Calu3 (cell line): Measurements from ENCODE around the gene CACNA2D1. TPM values are rescaled to one million over a fixed set of nuclear protein-coding genes. Genes with fewer than 3 reads are reported as not detected.

Experiments used
- BruUV-seq: library from RNA; stranded (reverse); fragments of 400-500 nt; replicated peaks from 2 replicates; lab custom pipeline; 2021; lab: Mats Ljungman, UMichigan
- CTCF ChIA-PET: fragments of 300-600 bp; sonication (Branson Sonifier 250); formaldehyde crosslinking; loops from one replicate; lab custom pipeline; 2022; ENCODE audit warnings: antibody characterized with exemption; lab: Charles Lee
- DNase-seq: peaks from one replicate; pipeline ENCODE4 v3.0.0; 2022
- H3K27ac Mint-ChIP-seq: one replicate; pipeline ENCODE4 v1.8.0; 2022; ENCODE audit warnings: mixed read lengths; ENCODE audit not compliant: unreplicated experiment
- H3K27me3 Mint-ChIP-seq: one replicate; pipeline ENCODE4 v1.8.0; 2022; ENCODE audit warnings: mixed read lengths; ENCODE audit not compliant: unreplicated experiment
- H3K36me3 Mint-ChIP-seq: one replicate; pipeline ENCODE4 v1.8.0; 2022; ENCODE audit warnings: mild to moderate bottlenecking, moderate library complexity, mixed read lengths; ENCODE audit not compliant: insufficient read depth, unreplicated experiment
- H3K4me1 Mint-ChIP-seq: one replicate; pipeline ENCODE4 v1.8.0; 2022; ENCODE audit warnings: mild to moderate bottlenecking, low read depth, mixed read lengths; ENCODE audit not compliant: unreplicated experiment
- H3K4me3 Mint-ChIP-seq: one replicate; pipeline ENCODE4 v1.8.0; 2022; ENCODE audit warnings: mild to moderate bottlenecking, low read depth, moderate library complexity, mixed read lengths; ENCODE audit not compliant: unreplicated experiment
- H3K9me3 Mint-ChIP-seq: one replicate; pipeline ENCODE4 v1.8.0; 2022; ENCODE audit warnings: low read depth, mixed read lengths; ENCODE audit not compliant: unreplicated experiment
- intact Hi-C: fragments of 100-400 bp; cut with micrococcal nuclease; formaldehyde crosslinking; loops from one replicate; pipeline ENCODE4 v1.10.0; 2022; ENCODE audit not compliant: unreplicated experiment
- total RNA-seq: library from RNA; stranded (reverse); gene quantifications from 2 replicates; pipeline ENCODE4 v1.2.3, GENCODE V29; 2022
- TF ChIP-seq, protein P1 (sequence below): fragments of 200-600 bp; IDR thresholded peaks from one replicate; pipeline ENCODE4 v1.8.0; 2022; ENCODE audit warnings: antibody characterized with exemption; ENCODE audit not compliant: unreplicated experiment

The CACNA2D1 gene
- total RNA-seq, 1 experiment from 2014 or later: 10.4 TPM

DNA sequence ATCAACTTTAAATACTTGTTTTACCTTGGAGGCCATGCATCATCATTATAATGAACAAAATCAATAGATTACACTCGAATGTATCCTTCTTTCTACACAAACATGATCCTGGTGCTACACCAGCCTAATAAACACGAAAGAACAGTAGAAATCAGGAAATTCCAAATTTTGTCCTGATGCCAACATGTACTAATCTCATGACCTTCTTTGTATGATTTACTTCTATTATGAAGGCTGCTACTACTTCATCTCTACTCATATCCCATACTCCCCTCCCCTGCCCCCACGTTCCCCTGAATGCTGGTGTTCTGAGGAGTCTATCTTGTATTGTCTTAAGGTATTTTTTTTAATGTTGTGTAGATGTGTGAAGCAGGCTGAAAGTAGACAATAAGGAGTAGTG lies 315.0 kb downstream of the CACNA2D1 start:
- H3K9me3 Mint-ChIP-seq: peaks cover 3% of the 10 kb centered on the region
- no TSS peak for BruUV-seq
- no peak overlapping the region for H3K4me3 Mint-ChIP-seq
- intact Hi-C loops: no loop called here
- DNase-seq: no peak
- H3K36me3 Mint-ChIP-seq: no peaks in the 10 kb centered on the region
- H3K27me3 Mint-ChIP-seq: no peaks in the 10 kb centered on the region
- TF ChIP-seq, protein P1, sequence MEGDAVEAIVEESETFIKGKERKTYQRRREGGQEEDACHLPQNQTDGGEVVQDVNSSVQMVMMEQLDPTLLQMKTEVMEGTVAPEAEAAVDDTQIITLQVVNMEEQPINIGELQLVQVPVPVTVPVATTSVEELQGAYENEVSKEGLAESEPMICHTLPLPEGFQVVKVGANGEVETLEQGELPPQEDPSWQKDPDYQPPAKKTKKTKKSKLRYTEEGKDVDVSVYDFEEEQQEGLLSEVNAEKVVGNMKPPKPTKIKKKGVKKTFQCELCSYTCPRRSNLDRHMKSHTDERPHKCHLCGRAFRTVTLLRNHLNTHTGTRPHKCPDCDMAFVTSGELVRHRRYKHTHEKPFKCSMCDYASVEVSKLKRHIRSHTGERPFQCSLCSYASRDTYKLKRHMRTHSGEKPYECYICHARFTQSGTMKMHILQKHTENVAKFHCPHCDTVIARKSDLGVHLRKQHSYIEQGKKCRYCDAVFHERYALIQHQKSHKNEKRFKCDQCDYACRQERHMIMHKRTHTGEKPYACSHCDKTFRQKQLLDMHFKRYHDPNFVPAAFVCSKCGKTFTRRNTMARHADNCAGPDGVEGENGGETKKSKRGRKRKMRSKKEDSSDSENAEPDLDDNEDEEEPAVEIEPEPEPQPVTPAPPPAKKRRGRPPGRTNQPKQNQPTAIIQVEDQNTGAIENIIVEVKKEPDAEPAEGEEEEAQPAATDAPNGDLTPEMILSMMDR: no peak
- H3K4me1 Mint-ChIP-seq: no peaks in the 10 kb centered on the region
- CTCF ChIA-PET: no interaction called here
- no peak overlapping the region for H3K27ac Mint-ChIP-seq

DNA sequence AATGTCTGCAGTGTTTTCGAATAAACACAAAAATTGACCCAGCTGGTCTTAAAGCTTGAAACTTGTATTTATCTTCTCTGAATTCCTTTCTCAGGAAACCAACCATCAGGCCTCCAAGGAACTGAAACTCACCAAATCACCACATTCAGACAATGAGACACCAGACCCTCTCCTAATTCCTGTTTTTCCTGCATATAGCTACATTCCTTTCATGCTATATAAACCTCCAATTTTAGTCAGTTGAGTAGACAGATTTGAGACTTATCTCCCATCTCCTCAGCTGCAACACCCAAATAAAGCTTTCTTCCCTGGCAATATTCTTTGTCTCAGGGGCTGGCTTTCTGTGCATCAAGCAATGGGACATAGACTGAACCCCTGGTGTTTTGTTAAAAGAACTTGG lies 317.0 kb downstream of the CACNA2D1 start:
- Mint-ChIP-seq H3K4me3 (no peak overlapping the region), H3K27ac (no peak overlapping the region), H3K27me3 (no peaks in the 10 kb centered on the region), H3K36me3 (no peaks in the 10 kb centered on the region), H3K9me3 (peaks cover 3% of the 10 kb centered on the region), H3K4me1 (no peaks in the 10 kb centered on the region)
- no peak for DNase-seq
- CTCF ChIA-PET: no interaction called here
- intact Hi-C loops: no loop called here
- no TSS peak for BruUV-seq
- TF ChIP-seq, protein P1: no peak

DNA sequence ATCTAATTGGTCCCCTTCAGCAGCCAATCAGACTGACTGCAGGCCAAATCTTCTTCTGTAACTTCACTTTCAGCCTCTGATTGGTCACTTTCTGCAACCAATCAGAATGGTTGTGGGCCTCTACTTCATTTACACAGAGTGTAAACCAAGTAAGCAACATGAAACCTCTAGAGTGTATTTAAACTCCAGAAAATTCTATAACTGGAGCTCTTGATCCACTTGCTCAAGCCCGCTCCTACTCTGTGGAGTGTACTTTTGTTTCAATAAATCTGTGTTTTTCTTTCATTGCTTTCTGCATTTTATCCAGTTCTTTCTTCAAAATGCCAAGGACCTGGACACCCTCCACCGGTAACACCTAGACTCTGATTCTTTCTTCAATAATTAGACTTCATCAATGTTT lies 319.1 kb downstream of the CACNA2D1 start:
- no peak overlapping the region for H3K4me3 Mint-ChIP-seq
- no peak overlapping the region for H3K27ac Mint-ChIP-seq
- DNase-seq: no peak
- no TSS peak for BruUV-seq
- H3K9me3 Mint-ChIP-seq: peaks cover 3% of the 10 kb centered on the region
- H3K36me3 Mint-ChIP-seq: no peaks in the 10 kb centered on the region
- CTCF ChIA-PET: no interaction called here
- H3K27me3 Mint-ChIP-seq: no peaks in the 10 kb centered on the region
- TF ChIP-seq, protein P1: no peak
- H3K4me1 Mint-ChIP-seq: no peaks in the 10 kb centered on the region
- intact Hi-C loops: no loop called here

DNA sequence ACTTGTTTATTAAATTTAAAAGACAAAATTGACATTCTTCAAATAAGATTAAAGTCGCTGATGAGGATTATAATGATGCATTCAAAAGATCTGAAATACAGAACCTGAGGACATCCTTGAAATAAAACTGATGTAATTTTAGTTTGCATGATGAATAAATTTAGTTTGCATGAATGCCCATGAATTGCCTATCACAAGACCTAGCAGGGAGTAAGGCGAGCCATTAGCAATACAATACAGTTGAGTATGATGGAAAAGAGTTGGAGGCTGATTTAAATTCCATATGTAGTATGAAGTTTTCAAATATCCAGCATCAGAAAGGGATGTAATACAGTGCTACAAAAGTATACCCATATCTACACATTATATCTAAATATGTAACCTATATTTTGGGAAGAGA lies 321.3 kb downstream of the CACNA2D1 start:
- no peaks in the 10 kb centered on the region for H3K27me3 Mint-ChIP-seq
- DNase-seq: no peak
- CTCF ChIA-PET: no interaction called here
- BruUV-seq: no TSS peak
- H3K36me3 Mint-ChIP-seq: no peaks in the 10 kb centered on the region
- intact Hi-C loops: no loop called here
- peaks cover 3% of the 10 kb centered on the region for H3K9me3 Mint-ChIP-seq
- H3K4me1 Mint-ChIP-seq: no peaks in the 10 kb centered on the region
- no peak overlapping the region for H3K27ac Mint-ChIP-seq
- TF ChIP-seq, protein P1: no peak
- H3K4me3 Mint-ChIP-seq: no peak overlapping the region
